HepG2 (cell line): ENCODE measurements around the gene SEC23IP.
"Not testable (repeated sequence)": the region's sequence is repeated elsewhere in the genome, so short reads cannot be mapped to it uniquely, and the experiment has no call there.

Experiments used
- ETV6 ChIP-seq: sonication (generic); formaldehyde crosslinking; conservative IDR thresholded peaks from 2 replicates; pipeline ENCODE4 v1.4.0; 2020; ENCODE audit warnings: missing genetic modification reagents
- KDM5B ChIP-seq: sonication (generic); formaldehyde crosslinking; IDR thresholded peaks from 2 replicates; pipeline ENCODE4 v1.4.0; 2020; ENCODE audit warnings: missing genetic modification reagents, mild to moderate bottlenecking, borderline replicate concordance
- NFIC ChIP-seq: IDR thresholded peaks from 2 replicates; pipeline ENCODE4 v1.6.1; 2012; ENCODE audit warnings: mild to moderate bottlenecking, low read length, inconsistent platforms
- NR2F1 ChIP-seq, 2 experiments: fragments of 450-650 bp in 1 of 2; formaldehyde crosslinking in 1 of 2; IDR thresholded peaks; 2 replicates each; pipeline versions ENCODE4 v1.5.0 to v1.6.1; 2016 to 2020; ENCODE audit warnings: mild to moderate bottlenecking in 1 of 2, missing compliant biosample characterization in 1 of 2, missing genetic modification reagents in 1 of 2, moderate library complexity in 1 of 2
- RAD21 ChIP-seq: fragments of 450-650 bp; formaldehyde crosslinking; IDR thresholded peaks from 2 replicates; pipeline ENCODE4 v1.5.0; 2020; ENCODE audit warnings: mild to moderate bottlenecking
- SP1 ChIP-seq, 2 experiments: fragments of 450-650 bp in 1 of 2; sonication (generic) in 1 of 2; formaldehyde crosslinking in 1 of 2; IDR thresholded peaks; 2 replicates each; pipeline versions ENCODE4 v1.4.0 to v1.6.1; 2016 to 2020; ENCODE audit warnings: missing genetic modification reagents in 1 of 2
- TCF12 ChIP-seq, 2 experiments: fragments of 450-650 bp in 1 of 2; sonication (generic) in 1 of 2; formaldehyde crosslinking in 1 of 2; IDR thresholded peaks; 2 replicates each; pipeline versions ENCODE4 v1.6.1 to v1.8.0; 2017 to 2022; ENCODE audit warnings: antibody characterized with exemption in 1 of 2, mild to moderate bottlenecking in 1 of 2, missing genetic modification reagents in 1 of 2, moderate library complexity in 1 of 2
- TCF7 ChIP-seq: sonication (generic); IDR thresholded peaks from 2 replicates; pipeline ENCODE4 v1.6.1; 2016; ENCODE audit warnings: antibody characterized with exemption, low read depth
- U2AF1 ChIP-seq: fragments of 200-400 bp; formaldehyde crosslinking; optimal IDR thresholded peaks from 2 replicates; pipeline ENCODE3; 2017; ENCODE audit warnings: mild to moderate bottlenecking, low read depth, low read length
- ZC3H4 ChIP-seq: sonication (generic); formaldehyde crosslinking; IDR thresholded peaks from 2 replicates; pipeline ENCODE4 v1.4.0; 2020; ENCODE audit warnings: missing genetic modification reagents, borderline replicate concordance
- ZFP36L2 ChIP-seq: sonication (generic); formaldehyde crosslinking; IDR thresholded peaks from 2 replicates; pipeline ENCODE4 v1.4.0; 2020; ENCODE audit warnings: missing genetic modification reagents
- TF ChIP-seq, protein P1 (sequence below), 2 experiments: sonication (generic) in 1 of 2; formaldehyde crosslinking in 1 of 2; IDR thresholded peaks; 2 replicates each; pipeline versions ENCODE4 v1.5.1 to v1.6.1; 2011 to 2020; ENCODE audit warnings: borderline replicate concordance in 1 of 2, low read depth in 1 of 2, low read length in 1 of 2, mild to moderate bottlenecking in 1 of 2, missing genetic modification reagents in 1 of 2, moderate library complexity in 1 of 2
- TF ChIP-seq, protein P2 (sequence below): sonication (generic); formaldehyde crosslinking; IDR thresholded peaks from 2 replicates; pipeline ENCODE4 v1.5.0; 2020; ENCODE audit warnings: mild to moderate bottlenecking, missing genetic modification reagents, moderate library complexity
- TF ChIP-seq, protein P3 (sequence below): IDR thresholded peaks from 2 replicates; pipeline ENCODE4 v1.6.1; 2016

DNA sequence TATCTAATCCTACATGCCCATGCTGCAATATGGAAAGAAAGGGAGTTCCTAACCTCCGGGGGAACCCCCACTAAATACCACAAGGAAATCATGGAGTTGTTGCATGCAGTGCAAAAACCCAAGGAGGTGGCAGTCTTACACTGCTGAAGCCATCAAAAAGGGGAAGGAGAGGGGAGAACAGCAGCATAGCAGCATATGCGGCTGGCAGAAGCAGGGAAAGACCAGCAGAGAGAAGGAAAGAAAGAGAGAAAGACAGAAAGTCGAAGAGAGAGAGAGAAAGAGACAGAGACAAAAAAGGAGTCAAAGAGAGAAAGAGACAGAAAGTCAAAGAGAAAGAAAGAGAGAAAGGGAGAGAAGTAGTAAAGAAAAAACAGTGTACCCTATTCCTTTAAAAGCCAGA, 3.8 kb upstream of the SEC23IP start:
- not testable (repeated sequence) for TF ChIP-seq RAD21 (CRISPR knock-in tag); SP1 (IDR thresholded peaks at IDR 0.05); SP1 (CRISPR knock-in tag; IDR thresholded peaks at IDR 0.05); KDM5B (CRISPR knock-in tag); ZC3H4; NFIC; TCF7; U2AF1; ETV6 (CRISPR knock-in tag); ZFP36L2; TCF12 (IDR thresholded peaks at IDR 0.05); TCF12 (CRISPR knock-in tag; IDR thresholded peaks at IDR 0.05); NR2F1 (CRISPR knock-in tag; IDR thresholded peaks at IDR 0.05)
- TF ChIP-seq, protein P1, sequence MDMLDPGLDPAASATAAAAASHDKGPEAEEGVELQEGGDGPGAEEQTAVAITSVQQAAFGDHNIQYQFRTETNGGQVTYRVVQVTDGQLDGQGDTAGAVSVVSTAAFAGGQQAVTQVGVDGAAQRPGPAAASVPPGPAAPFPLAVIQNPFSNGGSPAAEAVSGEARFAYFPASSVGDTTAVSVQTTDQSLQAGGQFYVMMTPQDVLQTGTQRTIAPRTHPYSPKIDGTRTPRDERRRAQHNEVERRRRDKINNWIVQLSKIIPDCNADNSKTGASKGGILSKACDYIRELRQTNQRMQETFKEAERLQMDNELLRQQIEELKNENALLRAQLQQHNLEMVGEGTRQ (IDR thresholded peaks at IDR 0.05; ENCODE audit: low read depth, low read length): not testable (repeated sequence)
- TF ChIP-seq, protein P1 (CRISPR knock-in tag; IDR thresholded peaks at IDR 0.05; ENCODE audit: borderline replicate concordance): not testable (repeated sequence)
- TF ChIP-seq, protein P2, sequence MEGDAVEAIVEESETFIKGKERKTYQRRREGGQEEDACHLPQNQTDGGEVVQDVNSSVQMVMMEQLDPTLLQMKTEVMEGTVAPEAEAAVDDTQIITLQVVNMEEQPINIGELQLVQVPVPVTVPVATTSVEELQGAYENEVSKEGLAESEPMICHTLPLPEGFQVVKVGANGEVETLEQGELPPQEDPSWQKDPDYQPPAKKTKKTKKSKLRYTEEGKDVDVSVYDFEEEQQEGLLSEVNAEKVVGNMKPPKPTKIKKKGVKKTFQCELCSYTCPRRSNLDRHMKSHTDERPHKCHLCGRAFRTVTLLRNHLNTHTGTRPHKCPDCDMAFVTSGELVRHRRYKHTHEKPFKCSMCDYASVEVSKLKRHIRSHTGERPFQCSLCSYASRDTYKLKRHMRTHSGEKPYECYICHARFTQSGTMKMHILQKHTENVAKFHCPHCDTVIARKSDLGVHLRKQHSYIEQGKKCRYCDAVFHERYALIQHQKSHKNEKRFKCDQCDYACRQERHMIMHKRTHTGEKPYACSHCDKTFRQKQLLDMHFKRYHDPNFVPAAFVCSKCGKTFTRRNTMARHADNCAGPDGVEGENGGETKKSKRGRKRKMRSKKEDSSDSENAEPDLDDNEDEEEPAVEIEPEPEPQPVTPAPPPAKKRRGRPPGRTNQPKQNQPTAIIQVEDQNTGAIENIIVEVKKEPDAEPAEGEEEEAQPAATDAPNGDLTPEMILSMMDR (CRISPR knock-in tag): not testable (repeated sequence)
- TF ChIP-seq, protein P3, sequence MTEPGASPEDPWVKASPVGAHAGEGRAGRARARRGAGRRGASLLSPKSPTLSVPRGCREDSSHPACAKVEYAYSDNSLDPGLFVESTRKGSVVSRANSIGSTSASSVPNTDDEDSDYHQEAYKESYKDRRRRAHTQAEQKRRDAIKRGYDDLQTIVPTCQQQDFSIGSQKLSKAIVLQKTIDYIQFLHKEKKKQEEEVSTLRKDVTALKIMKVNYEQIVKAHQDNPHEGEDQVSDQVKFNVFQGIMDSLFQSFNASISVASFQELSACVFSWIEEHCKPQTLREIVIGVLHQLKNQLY: not testable (repeated sequence)
